Esophagus squamous epithelium (tissue), 4 donors: ENCODE data around the gene NRIP1.

ENCODE experiments used
- CTCF ChIP-seq, 6 experiments: fragments of 450-650 bp in 4 of 6; fragments of 200-600 bp in 2 of 6; sonication (generic) in 2 of 6; IDR thresholded peaks; one replicate each; pipeline ENCODE4 v1.5.1; 2016 to 2019; ENCODE audit warnings: antibody characterized with exemption in 6 of 6, mild to moderate bottlenecking in 4 of 6, moderate library complexity in 4 of 6
- POLR2A ChIP-seq, 4 donors: fragments of 450-650 bp; IDR thresholded peaks; one replicate each; pipeline ENCODE4 v1.6.1; 2017; ENCODE audit warnings: antibody characterized with exemption in 4 of 4, mild to moderate bottlenecking in 4 of 4, moderate library complexity in 3 of 4

GRCh38 chr21:14987370-14988170 lies 77.2 kb downstream of the NRIP1 start:
- TF ChIP-seq POLR2A (IDR thresholded peaks at IDR 0.05) (no peak), CTCF (IDR thresholded peaks at IDR 0.05) (no peak)
